HG02623 (cell line): ENCODE data around the gene SOX3.

Experiments used
- ATAC-seq: cut with Tn5 transposase; IDR thresholded peaks from one replicate; pipeline ENCODE4 v1.9.1; 2021; ENCODE audit warnings: moderate library complexity; ENCODE audit not compliant: unreplicated experiment

Gene SOX3

GRCh38 chrX:140500441-140500840 lies 4.4 kb downstream of the SOX3 start:
- no peak for ATAC-seq

GRCh38 chrX:140495739-140496138 lies 9.1 kb downstream of the SOX3 start:
- no peak for ATAC-seq

GRCh38 chrX:140492066-140492994 lies 12.5 kb downstream of the SOX3 start:
- no peak for ATAC-seq

GRCh38 chrX:140480765-140481164 lies 24.1 kb downstream of the SOX3 start:
- no peak for ATAC-seq

- ATAC-seq, result no peak
Observed at GRCh38 chrX:140477987-140478386, 26.9 kb downstream of the SOX3 start.

- no peak for ATAC-seq
Observed at GRCh38 chrX:140475025-140475424, 29.8 kb downstream of the SOX3 start.

GRCh38 chrX:140467211-140467610 lies 37.7 kb downstream of the SOX3 start:
- ATAC-seq, result no peak
